ENCODE data around the gene VSIG2. TPM values are rescaled to one million over a fixed set of nuclear protein-coding genes. Genes with fewer than 3 reads are reported as not detected.

Gene VSIG2
- total RNA-seq, 3 donors from 2014 or later (not counting 1 experiment from before 2014, with no cell fraction given): not detected

DNA sequence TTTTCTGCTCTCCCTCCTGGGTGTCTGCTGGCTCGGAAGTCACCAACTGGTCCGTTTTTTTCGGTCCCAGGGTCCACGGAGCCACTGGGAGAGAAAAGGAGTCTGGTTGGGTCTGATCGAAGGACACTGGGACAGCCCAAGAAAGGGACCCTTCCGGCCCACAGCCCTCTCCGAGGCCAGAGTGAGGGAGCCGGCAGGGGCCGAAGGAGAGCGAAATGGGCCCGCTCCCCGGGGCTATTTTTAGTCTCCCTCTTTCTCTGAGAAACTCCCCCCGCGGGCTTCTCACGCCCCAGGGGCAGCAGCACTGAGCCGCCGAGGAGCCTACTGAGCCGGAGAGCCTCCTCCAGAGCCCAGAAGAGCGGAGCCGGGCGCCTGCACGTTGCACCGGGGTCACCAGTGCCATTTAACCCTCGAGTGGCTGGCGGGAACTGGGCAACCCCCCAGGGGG lies 8.2 kb upstream of the VSIG2 start:
- Mint-ChIP-seq H3K4me3 (peak overlapping the region; percentile 66), H3K4me1 (peaks cover 20 to 30% of the 10 kb centered on the region in 2 donors), H3K36me3 (no peaks in the 10 kb centered on the region), H3K27me3 (ENCODE audit: low read depth in 2 of 2) (peaks cover 40 to 50% of the 10 kb centered on the region in 2 donors), H3K9me3 (no peaks in the 10 kb centered on the region), H3K27ac (no peak overlapping the region)
- TF ChIP-seq, protein P1, sequence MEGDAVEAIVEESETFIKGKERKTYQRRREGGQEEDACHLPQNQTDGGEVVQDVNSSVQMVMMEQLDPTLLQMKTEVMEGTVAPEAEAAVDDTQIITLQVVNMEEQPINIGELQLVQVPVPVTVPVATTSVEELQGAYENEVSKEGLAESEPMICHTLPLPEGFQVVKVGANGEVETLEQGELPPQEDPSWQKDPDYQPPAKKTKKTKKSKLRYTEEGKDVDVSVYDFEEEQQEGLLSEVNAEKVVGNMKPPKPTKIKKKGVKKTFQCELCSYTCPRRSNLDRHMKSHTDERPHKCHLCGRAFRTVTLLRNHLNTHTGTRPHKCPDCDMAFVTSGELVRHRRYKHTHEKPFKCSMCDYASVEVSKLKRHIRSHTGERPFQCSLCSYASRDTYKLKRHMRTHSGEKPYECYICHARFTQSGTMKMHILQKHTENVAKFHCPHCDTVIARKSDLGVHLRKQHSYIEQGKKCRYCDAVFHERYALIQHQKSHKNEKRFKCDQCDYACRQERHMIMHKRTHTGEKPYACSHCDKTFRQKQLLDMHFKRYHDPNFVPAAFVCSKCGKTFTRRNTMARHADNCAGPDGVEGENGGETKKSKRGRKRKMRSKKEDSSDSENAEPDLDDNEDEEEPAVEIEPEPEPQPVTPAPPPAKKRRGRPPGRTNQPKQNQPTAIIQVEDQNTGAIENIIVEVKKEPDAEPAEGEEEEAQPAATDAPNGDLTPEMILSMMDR (IDR thresholded peaks at IDR 0.05): no peak
- Histone ChIP-seq H3K36me3 (ENCODE audit: control insufficient read depth, insufficient read depth, low read length) (no peaks in the 10 kb centered on the region), H3K4me3 (ENCODE audit: low read length) (no peak overlapping the region), H3K27ac (ENCODE audit: low read length) (no peak overlapping the region), H3K27me3 (ENCODE audit: control insufficient read depth, insufficient read depth, low read length) (peaks cover 42% of the 10 kb centered on the region), H3K4me1 (ENCODE audit: control insufficient read depth, insufficient read depth, low read length) (peaks cover 51% of the 10 kb centered on the region), H3K9me3 (ENCODE audit: control insufficient read depth, insufficient read depth, low read length) (no peaks in the 10 kb centered on the region)
- DNase-seq (no peak), ATAC-seq (no peak)
- intact Hi-C loops (cut with micrococcal nuclease): loop anchor here (1.0 to 10.0 kb wide), 2 partner anchors 12 to 75 kb away; no protein-coding TSS in a partner anchor
- WGBS (ENCODE audit: insufficient coverage): 11% methylated on average over 25 of the region's 25 CpGs

DNA sequence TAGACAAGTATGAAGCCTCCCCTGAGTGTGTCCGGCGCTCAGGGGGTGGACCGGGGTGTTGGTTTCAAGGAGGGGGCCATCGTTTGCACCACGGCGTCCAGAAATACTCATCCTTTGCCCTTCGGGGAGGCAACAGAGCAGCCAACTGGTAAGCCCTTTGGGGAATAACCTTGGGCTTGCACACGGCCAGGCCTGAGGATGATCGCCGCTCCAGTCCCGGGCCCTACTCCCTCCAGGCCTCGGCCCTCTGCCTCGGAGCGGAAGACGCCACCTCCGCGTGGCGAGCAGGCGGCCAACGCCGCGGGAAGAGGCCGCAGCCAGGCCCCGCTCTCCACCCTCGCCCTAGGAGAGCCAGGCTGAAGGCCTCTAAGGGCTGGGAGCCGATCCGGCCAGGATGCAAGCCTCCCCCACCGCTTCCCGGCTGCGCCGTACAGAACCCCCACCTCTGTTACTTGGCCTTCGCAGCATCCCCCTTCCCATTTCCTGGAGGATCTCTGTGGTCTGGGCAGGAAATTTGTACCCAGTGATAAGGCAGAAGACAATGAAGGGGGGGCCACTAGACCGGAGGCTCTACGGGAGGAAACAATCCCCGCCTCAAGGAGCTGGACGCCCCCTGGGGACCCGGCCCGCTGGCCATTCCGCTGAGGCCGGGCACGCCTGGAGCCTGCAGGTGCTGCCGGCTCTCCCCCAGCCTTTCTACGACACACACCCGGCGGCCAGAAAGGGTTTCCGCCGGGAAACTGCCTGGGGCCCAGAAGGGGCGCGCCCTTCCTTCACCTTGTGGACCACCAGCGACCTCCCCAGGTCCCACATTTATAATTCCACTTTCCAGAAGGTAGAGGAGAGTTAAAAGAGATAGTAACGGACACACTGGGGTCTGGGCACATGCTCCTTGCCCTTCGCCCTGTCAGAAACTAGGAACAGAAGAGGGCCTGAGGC lies 7.5 kb upstream of the VSIG2 start:
- Mint-ChIP-seq H3K27ac (no peak overlapping the region), H3K27me3 (ENCODE audit: low read depth in 2 of 2) (peaks cover 40 to 50% of the 10 kb centered on the region in 2 donors), H3K4me1 (peaks cover 20 to 30% of the 10 kb centered on the region in 2 donors), H3K4me3 (peak overlapping the region; percentile 66), H3K9me3 (no peaks in the 10 kb centered on the region), H3K36me3 (no peaks in the 10 kb centered on the region)
- intact Hi-C loops (cut with micrococcal nuclease): loop anchor here (1.0 to 10.0 kb wide), 2 partner anchors 11 to 75 kb away; no protein-coding TSS in a partner anchor
- ATAC-seq (no peak), DNase-seq (no peak)
- H3K27me3 ChIP-seq (ENCODE audit: control insufficient read depth, insufficient read depth, low read length): peaks cover 42% of the 10 kb centered on the region
- no peaks in the 10 kb centered on the region for H3K9me3 ChIP-seq (ENCODE audit: control insufficient read depth, insufficient read depth, low read length)
- peaks cover 51% of the 10 kb centered on the region for H3K4me1 ChIP-seq (ENCODE audit: control insufficient read depth, insufficient read depth, low read length)
- WGBS (ENCODE audit: insufficient coverage): 18% methylated on average over 48 of the region's 52 CpGs
- H3K27ac ChIP-seq (ENCODE audit: low read length): no peak overlapping the region
- TF ChIP-seq, protein P1 (IDR thresholded peaks at IDR 0.05): no peak
- H3K36me3 ChIP-seq (ENCODE audit: control insufficient read depth, insufficient read depth, low read length): no peaks in the 10 kb centered on the region
- H3K4me3 ChIP-seq (ENCODE audit: low read length): no peak overlapping the region

DNA sequence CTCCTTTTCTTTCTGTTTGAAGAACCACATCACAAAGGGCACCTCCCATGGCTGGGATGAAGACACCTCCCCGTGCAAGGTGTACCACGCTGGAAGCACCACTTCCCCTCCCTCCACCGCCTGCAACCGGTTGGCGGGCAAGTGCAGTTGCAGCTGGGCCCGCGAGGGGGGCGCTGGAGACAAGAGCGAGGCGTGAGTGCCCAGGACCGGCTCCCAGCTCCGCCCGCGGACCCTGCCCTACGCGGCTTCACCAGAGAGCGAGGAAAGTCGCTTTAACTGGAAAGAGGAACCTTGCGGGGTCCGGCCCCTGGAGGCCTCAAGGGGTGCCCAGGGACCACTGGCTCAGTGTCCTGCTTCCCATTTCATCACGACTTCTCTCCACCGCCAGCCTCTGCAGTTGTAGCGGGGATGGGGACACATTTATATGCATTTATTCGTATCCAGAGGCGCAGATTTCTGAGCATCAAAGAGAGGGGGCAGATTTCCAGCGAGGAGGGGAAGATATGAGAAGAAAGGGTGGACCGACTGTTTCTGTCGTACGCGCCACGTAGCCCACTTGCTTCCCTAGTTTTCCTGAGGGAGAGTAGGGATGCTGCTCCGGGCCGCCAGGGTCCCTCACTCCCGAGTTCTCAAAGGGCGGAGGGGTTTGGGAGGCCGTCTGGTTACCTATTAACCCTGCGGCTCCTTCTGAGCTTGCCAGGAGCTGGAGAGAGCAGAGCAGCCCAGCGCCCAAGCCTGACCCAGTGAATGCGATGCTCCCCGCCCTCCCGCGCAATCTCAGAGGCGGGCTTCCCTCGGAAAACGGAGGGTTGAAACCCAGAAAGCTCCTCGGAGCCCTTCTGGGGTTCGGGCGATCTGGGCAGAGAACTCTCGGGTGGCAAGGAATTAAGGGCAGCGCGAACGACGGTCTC lies 6.6 kb upstream of the VSIG2 start:
- H3K27me3 Mint-ChIP-seq (ENCODE audit: low read depth in 2 of 2): peaks cover 40 to 57% of the 10 kb centered on the region in 2 donors
- no peak overlapping the region for H3K27ac ChIP-seq (ENCODE audit: low read length)
- DNase-seq (peak; percentile 57 to 80), ATAC-seq (peak; percentile 69 to 80 (median 76))
- peaks cover 20 to 30% of the 10 kb centered on the region in 2 donors for H3K4me1 Mint-ChIP-seq
- H3K4me1 ChIP-seq (ENCODE audit: control insufficient read depth, insufficient read depth, low read length): peaks cover 51% of the 10 kb centered on the region
- H3K9me3 Mint-ChIP-seq: no peaks in the 10 kb centered on the region
- H3K27ac Mint-ChIP-seq: no peak overlapping the region
- H3K4me3 ChIP-seq (ENCODE audit: low read length): no peak overlapping the region
- WGBS (ENCODE audit: insufficient coverage): 24% methylated on average over 53 of the region's 53 CpGs
- H3K9me3 ChIP-seq (ENCODE audit: control insufficient read depth, insufficient read depth, low read length): no peaks in the 10 kb centered on the region
- H3K36me3 Mint-ChIP-seq: no peaks in the 10 kb centered on the region
- peak overlapping the region; percentile 63 for H3K4me3 Mint-ChIP-seq
- TF ChIP-seq, protein P1 (IDR thresholded peaks at IDR 0.05): peak; percentile 65
- H3K36me3 ChIP-seq (ENCODE audit: control insufficient read depth, insufficient read depth, low read length): no peaks in the 10 kb centered on the region
- peaks cover 42% of the 10 kb centered on the region for H3K27me3 ChIP-seq (ENCODE audit: control insufficient read depth, insufficient read depth, low read length)
- intact Hi-C loops (cut with micrococcal nuclease): no loop called here

All from natural killer cell (primary cell).